C4-2B (cell line): Measurements from ENCODE around the gene MAX.

ENCODE experiments used
- H3K27ac ChIP-seq: fragments of 450-650 bp; 2 replicates; pipeline ENCODE4 v1.5.1; 2017
- ZFX ChIP-seq: fragments of 450-650 bp; IDR thresholded peaks from 2 replicates; pipeline ENCODE4 v1.6.1; 2017
- TF ChIP-seq, protein P1 (sequence below): fragments of 450-650 bp; conservative IDR thresholded peaks from 2 replicates; pipeline ENCODE4 v1.5.1; 2017; ENCODE audit warnings: mild to moderate bottlenecking

MAX gene

DNA sequence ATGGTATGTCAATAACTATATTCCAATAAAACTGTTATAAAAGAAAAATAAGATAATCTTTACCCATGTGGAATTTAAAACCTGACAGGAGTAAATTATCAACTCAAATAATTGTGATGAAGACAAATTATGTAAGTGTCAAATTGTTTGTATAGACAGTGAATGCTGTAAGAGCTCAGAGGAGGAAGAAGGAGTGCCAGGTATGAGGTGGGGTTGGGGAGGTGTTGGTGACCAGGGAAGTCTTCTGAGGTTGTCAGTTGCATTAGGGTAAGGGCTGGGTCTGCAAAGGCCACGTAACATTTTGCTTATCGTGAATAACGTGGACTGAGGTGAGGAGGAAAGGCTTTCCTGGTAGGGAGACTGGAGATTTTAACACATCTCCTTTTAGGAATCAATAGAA, 2.5 kb upstream of the MAX start:
- TF ChIP-seq, protein P1, sequence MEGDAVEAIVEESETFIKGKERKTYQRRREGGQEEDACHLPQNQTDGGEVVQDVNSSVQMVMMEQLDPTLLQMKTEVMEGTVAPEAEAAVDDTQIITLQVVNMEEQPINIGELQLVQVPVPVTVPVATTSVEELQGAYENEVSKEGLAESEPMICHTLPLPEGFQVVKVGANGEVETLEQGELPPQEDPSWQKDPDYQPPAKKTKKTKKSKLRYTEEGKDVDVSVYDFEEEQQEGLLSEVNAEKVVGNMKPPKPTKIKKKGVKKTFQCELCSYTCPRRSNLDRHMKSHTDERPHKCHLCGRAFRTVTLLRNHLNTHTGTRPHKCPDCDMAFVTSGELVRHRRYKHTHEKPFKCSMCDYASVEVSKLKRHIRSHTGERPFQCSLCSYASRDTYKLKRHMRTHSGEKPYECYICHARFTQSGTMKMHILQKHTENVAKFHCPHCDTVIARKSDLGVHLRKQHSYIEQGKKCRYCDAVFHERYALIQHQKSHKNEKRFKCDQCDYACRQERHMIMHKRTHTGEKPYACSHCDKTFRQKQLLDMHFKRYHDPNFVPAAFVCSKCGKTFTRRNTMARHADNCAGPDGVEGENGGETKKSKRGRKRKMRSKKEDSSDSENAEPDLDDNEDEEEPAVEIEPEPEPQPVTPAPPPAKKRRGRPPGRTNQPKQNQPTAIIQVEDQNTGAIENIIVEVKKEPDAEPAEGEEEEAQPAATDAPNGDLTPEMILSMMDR: no peak
- TF ChIP-seq ZFX: no peak

DNA sequence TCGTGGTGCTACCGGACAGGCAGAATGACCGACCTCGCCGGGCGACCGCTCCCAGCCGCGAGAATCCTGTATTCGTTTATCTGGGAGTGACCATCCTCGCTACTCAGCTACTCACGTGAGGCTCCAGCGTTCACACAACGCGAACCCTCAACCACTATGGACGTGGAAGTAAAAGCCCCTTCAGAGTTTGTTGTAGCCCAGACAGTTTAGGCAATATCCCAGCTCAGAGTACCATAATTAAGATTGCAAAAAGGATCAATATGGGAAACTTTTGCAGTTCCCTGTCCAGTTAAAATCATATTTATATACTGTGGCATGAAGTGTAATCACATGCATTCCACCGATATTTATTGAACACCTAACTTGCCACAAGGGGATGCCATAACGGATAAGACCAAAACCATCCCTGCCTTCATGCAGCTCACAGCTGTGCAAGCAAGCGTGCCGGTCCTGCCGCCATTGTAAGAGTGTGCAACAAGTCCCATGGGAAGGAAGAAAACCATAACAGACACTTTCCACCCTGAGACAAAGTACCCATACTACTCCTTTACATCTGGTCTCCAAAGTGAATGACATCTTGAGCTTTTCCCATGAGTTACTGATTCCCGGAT, 938 bp upstream of the MAX start:
- H3K27ac ChIP-seq: peak overlapping the region; percentile 75

More for the DNA sequence above, 2.5 kb upstream of the MAX start:
- H3K27ac ChIP-seq: no peak overlapping the region

DNA sequence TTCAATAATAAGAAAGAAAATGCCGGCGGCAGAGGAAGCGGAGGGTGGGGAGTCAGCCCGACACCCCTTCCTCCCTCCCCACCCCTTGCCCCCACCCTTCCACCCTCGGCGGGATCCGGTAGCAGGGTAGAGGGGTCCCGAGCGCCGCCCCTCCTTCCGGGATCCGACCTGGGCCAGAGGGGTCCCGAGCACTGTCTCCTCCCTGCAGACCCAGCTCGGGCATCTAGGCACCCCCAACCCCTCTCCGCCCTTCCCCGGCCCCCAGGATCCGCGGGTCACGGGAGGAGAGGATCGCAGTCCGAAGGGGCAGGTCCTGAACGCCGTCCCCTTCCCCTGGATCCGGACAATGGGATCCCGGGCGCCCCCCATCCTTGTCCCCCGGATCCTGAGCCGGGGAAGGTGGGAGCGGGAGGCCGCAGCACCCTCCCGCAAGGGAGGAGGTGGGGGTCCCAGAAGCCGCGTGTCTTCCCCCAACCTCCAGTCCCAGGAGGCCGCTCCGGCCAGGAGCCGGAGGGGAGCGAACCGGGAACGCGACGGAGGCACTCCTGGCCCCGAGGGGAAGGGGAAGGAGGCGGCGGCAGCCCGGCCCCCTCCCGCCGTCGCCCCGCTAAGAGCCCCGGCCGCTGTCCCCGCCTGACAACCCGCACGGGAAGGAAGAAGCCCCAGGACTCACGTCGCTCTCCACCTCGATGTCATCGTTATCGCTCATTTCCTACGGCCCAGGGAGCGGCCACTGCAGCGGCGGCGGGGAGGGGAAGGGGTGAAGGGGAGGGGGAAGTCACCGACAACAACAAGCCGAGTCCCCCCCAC, 481 bp downstream of the MAX start:
- H3K27ac ChIP-seq: peak overlapping the region; percentile 90

More for the DNA sequence above, 938 bp upstream of the MAX start:
- no peak for TF ChIP-seq ZFX
- TF ChIP-seq, protein P1: peak; percentile 73

DNA sequence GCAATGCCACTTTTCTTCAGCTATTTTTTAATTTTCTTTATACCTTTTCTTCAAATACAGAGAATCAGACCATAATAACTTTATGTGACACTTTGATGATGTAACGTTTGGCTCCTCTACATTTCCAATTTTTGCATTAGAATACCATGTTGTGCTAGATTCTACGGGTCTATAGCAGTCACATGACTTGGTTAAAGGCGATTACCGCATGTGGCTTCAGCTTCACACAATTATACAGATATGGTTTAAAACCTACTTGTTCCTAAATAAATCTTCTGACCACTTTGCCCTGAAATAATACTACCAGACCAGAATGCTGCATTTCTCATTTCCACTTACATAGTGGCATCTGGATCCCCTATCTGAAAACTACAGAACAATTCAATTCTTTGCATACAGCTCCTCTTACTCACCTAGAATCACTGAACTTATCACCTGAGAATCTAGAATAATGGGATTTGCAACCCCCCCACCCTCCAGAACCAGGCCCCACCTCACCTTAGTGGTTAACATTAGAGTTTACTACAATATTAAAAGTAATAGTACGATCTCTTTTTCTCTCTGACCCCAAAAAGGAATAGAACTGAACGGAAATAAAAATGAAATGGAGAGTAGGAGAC, 1.3 kb downstream of the MAX start:
- peak overlapping the region; percentile 90; the same call in 1 of the 2 replicates for H3K27ac ChIP-seq
- TF ChIP-seq ZFX: no peak
- TF ChIP-seq, protein P1: no peak

More for the DNA sequence above, 481 bp downstream of the MAX start:
- TF ChIP-seq ZFX: peak; percentile 43; the same call in 1 of the 2 replicates
- TF ChIP-seq, protein P1: no peak

DNA sequence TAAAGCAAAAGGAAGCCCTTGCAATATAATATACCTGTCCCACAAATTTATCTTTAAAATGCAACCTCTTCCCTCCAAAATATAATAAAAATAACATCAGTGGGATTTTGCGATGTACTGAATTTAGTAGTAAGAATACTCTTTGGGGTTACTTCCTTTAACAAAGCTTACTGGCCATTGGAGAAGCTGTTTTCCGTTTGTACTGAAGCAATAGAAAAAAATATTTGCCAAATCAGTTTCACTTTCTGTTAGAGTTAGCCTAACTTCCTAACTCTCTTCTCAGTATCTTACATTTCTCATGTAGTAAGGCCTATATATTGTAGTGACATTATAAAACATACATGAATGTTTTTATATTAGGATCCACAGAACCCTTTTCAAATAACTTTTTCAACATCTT, 3.7 kb downstream of the MAX start:
- H3K27ac ChIP-seq: no peak overlapping the region
- TF ChIP-seq, protein P1: no peak
- no peak for TF ChIP-seq ZFX

DNA sequence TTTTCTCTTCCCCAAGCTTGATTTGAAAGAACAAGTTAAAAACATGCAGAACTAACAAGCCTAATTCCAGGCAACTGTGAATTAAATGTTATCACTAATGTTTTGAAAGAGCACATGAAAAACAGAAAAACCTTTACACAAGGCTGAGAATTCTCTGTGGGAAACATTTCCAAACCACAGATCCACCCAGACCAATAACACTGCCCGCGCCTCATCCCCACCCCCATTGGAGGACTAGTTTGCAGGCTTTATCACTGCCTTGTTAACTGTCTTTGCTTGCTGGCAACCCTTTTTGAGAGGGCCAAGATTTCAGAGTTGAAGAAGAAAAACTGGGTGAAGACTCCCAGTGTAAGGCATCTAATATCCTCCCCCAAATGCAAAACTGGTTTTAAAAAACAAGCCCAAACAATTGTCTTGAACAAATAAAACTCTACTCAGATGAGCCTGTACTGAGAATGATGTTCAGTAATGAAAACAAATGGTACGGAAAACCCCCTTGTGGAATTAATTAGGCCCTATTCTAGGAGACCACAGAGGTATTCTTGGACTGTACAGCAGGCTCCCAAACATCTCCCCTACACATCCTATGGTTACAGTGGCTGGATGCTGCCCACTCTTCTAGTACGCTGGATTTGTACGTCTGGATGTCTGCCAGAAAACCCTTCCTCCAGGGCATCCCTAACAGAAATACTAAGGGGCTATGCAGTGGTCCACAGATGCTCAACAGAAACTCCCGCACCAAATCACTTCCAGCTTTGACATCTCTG, 5.8 kb downstream of the MAX start:
- no peak for TF ChIP-seq ZFX
- TF ChIP-seq, protein P1: no peak
- H3K27ac ChIP-seq: peak overlapping the region; percentile 66; the same call in 1 of the 2 replicates
